Skeletal muscle cell (primary cell): ENCODE results near the gene XPNPEP2.
A peak's percentile ranks its signal among the peaks of the same experiment; 100 is the strongest.

ENCODE experiments used
- DNase-seq: peaks from one replicate; pipeline ENCODE4 v3.0.0-alpha.2; 2010; ENCODE audit warnings: low read depth
- H3K4me3 ChIP-seq: 2 replicates; pipeline ENCODE4 v1.5.1; 2011; ENCODE audit warnings: low read depth, mild to moderate bottlenecking, control low read depth, low read length, moderate library complexity

Gene XPNPEP2, protein sequence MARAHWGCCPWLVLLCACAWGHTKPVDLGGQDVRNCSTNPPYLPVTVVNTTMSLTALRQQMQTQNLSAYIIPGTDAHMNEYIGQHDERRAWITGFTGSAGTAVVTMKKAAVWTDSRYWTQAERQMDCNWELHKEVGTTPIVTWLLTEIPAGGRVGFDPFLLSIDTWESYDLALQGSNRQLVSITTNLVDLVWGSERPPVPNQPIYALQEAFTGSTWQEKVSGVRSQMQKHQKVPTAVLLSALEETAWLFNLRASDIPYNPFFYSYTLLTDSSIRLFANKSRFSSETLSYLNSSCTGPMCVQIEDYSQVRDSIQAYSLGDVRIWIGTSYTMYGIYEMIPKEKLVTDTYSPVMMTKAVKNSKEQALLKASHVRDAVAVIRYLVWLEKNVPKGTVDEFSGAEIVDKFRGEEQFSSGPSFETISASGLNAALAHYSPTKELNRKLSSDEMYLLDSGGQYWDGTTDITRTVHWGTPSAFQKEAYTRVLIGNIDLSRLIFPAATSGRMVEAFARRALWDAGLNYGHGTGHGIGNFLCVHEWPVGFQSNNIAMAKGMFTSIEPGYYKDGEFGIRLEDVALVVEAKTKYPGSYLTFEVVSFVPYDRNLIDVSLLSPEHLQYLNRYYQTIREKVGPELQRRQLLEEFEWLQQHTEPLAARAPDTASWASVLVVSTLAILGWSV

DNA sequence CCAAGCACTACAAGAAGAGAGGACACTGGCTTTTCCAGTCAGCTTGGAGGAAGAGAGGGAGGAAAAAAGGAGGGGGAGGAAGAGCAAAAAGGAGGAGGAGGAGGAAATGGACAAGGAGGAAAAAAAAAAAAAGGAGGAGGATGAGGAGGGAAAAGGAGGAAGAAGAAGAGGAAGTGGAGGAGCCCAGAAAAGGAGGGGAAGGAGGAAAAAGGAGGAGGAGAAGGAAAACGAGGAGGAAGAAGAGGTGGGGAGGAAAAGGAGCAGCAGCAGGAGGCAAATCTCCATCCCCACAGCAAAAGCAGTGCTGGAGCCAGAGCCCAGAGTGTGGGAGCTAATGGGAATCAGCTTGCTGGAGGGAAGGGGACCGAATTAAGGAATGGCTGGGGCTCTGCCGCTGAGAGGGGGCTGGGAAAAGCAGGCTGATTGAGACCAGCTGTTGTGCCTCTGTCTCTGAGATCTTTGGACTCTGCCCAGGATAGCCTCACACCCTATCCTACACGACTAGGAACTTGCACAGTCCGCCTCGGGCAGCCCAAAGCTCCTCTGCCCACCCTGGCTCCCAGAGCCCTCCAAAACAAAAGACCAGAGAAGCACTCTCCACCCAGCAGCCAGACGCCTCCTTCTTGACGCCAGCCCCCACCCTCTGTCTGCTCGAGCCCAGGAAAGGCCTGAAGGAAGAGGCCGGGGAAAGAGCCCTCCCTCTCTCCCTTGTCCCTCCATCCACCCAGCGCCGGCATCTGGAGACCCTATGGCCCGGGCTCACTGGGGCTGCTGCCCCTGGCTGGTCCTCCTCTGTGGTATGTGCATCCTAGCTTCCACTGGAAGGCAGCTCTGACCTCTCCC, at the start of gene XPNPEP2:
XPNPEP2 (plus strand) TSS at position 514 of the 843 bp plus-strand sequence; CDS start at position 749, 235 bp downstream.
- DNase-seq, result no peak
- H3K4me3 ChIP-seq, result no peak within 1 kb of the TSS

DNA sequence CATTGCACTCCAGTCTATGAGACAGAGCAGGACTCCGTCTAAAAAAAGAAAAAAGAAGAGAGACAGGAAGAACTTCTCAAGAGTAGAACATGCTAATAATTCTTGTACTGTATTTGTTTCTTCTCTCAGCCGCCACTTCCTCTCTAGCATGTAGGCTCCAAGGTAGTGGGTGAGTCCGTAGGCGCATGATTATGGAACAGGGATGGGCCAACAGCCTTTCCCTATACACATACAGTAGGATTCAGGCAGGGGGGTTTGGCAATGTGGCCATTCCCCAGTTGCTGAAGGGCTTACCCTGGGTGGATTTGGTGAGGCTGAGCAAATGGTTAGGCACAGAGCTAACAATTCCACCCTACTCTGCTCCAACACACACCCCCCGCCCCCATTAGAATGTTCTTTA, 49.0 kb upstream of the XPNPEP2 start:
- no peak overlapping the region for H3K4me3 ChIP-seq
- DNase-seq, result no peak

DNA sequence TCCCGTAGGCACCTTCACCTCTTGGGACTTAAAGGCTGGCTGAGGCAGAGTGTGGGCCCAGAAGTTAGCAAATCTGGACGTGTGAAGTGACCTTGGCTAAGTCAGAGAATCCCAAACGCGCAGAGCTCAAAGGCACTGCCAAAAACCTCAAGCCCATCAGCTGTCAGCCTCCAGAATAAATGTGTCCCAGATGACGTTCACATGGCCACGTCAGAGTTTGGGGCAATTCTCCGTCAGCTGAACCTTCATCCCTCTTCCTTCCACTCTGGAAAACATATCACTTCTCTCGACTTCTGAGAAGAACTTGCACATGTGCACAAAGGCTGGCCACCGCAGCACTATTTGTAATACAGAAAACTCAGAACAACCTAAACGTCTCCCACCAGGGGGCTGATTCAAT, 48.3 kb upstream of the XPNPEP2 start:
- peak; percentile 89 for DNase-seq
- no peak overlapping the region for H3K4me3 ChIP-seq

DNA sequence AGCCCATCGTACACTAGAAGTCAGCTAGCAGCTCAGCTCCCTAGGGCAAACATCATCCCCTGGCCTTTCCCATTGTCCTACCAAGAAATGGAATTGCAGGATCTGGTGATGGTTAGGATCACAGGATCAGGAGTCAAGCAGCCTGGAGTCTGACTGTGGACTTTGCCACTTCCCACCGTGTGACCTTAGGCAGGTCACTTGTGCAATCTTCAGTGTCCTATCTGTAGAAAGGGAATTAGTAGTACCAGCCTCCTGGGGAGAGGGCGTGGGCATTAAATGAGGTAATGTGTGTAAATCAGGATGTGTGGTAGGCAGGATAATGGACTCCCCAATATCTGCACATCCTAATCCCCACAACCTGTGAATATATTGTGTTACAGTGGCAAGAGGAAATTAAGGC, 45.4 kb upstream of the XPNPEP2 start:
- DNase-seq, result no peak
- H3K4me3 ChIP-seq, result no peak overlapping the region

DNA sequence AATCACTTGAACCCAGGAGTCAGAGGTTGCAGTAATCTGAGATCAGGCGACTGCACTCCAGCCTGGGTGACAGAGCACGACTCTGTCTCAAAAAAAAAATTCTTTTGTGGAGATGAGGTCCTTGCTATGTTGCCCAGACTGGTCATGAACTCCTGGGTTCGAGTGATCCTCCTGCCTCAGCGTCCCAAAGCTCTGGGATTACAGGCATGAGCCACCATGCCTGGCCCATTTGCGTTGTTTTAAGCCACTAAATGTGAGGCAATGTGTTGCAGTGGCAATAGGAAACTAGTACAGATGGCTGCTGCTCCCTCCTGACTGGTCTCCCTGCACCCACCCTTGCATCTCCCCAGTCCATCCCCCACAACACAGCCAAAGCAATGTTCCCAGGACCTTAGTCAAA, 44.0 kb upstream of the XPNPEP2 start:
- DNase-seq, result no peak
- H3K4me3 ChIP-seq, result no peak overlapping the region

DNA sequence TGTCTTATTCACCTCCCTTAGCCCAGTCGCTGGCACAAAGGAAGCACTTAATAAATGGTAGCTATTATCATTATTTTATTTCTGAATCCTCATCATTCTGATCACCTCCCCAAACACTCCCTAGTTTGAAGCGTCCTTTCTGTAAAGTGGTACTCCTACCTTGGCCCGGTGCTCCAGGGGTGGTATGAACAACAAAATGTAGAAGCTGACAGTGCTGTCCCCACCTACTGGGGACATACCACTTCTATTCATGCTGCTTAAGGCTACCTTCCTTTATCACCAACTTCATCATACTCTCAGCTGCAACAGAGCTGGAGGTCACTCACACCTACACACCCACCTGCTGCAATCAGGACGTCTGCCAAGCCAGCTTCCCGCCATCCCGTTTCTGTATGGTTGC, 43.2 kb upstream of the XPNPEP2 start:
- DNase-seq, result no peak
- H3K4me3 ChIP-seq, result no peak overlapping the region

DNA sequence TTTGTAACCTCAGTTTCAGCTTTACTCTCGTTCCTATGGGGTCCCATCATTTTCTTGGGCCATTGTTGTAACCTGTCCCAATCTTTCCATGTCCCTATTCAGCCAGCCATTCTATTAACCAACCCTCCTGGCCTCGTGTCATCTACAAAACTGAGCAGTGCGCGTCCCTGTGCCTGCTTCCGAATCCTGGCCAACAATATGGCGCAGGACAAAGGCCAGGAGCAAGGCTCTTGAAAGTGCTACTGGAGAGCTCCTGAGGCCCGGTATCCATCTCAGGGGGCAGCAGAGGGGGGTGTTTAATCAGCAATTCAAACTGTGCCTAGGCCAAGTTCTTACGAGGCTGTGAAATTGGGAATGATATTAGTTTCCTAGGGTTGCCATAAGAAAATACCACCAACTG, 42.8 kb upstream of the XPNPEP2 start:
- H3K4me3 ChIP-seq, result no peak overlapping the region
- no peak for DNase-seq

DNA sequence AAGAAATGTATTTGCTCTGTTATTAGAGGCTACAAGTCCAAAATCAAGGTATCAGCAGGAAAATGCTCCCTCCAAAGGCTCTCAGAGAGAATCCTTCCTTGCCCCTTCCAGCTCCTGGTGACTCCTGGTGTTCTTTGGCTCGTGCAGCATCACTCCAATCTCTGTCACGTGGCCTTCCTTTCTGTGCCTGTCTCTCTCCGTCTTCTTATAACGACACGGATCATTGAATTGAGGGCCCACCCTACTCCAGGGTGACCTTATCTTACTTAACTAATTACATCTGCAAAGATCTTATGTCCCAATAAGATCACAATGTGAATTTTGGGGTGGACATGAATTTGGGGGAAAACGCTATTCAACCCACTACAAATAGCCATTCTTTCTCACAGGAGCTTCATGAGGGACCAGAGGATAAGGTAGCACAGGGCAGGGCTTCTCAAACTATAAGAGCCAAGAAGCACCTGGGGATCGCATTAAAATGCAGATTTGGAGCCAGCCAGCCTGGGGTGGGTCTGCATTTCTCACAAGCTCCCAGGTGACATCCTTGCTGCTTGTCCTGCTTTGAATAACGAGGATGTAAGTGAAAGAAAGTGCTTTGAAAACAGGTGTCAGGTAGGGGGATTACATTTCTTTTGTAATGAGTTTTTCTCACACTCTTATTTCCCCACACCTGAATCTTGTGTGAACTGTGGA, 42.2 kb upstream of the XPNPEP2 start:
- H3K4me3 ChIP-seq, result no peak overlapping the region
- DNase-seq, result no peak

DNA sequence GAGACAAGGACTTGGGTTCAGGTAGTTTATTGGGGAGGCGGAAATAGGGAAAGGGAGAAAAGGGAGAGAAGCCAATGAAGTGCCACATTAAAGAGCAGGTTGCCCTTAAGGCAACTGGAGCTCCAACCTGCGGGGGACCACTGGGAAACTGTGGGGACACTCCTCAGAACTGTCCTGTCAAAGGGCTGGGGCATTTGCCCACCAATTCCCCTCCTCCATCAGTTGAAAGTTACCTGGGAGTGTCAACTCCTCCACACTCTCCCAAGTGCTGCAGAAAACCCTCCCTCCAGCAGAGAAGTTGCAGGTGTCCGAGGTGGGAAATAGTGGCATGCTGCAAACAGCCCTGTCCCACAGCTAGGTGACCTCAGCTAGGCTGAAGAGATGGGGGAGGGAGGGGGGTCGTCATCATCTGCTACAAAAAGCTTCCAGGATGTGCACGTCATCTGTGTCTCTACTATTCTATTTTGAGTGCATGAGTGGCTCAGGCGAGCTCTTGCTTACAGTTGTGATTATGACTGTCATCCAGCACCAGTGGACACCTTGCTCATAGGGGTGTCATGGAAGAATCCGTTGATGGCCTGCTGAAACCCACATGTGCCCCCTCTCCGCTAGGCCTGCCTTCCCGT, 41.5 kb upstream of the XPNPEP2 start:
- DNase-seq, result no peak
- no peak overlapping the region for H3K4me3 ChIP-seq

DNA sequence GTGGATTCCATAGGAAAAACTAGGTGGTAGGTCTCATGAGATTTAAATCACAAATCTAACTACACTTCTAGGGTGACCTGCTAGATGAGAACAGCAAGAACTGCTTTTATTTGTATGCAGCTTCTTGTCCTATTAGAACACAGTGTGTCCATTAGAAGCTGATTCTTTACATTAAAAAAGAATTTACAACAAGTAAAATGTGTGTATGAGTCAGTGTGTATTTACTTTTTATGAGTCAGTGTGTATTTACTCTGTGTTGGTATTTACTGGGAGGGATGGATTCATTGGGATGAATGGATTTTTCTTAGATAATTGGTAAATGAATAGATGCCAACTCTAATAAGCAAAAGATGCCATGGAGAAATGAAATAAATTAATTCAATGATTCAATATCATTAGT, 40.6 kb upstream of the XPNPEP2 start:
- H3K4me3 ChIP-seq, result no peak overlapping the region
- no peak for DNase-seq

DNA sequence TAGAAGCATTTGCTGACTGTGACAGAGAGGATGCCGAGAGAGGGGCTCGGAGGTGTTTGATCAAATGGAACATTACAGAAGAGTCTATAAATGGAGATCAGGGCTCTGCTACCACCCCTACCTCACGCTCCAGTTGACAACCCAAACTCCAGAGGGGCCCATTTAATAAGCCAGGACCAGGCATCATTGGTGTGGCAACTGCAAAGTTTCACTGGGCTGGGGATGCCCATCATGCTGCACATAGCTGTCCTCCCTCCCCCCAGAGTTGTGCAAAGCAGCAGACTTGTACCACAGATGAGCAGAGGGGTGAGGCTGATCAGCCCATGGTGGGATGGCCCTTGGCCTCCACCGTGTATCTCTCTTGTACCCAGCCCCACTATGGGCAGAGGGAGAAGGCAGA, 38.2 kb upstream of the XPNPEP2 start:
- no peak overlapping the region for H3K4me3 ChIP-seq
- DNase-seq, result no peak

DNA sequence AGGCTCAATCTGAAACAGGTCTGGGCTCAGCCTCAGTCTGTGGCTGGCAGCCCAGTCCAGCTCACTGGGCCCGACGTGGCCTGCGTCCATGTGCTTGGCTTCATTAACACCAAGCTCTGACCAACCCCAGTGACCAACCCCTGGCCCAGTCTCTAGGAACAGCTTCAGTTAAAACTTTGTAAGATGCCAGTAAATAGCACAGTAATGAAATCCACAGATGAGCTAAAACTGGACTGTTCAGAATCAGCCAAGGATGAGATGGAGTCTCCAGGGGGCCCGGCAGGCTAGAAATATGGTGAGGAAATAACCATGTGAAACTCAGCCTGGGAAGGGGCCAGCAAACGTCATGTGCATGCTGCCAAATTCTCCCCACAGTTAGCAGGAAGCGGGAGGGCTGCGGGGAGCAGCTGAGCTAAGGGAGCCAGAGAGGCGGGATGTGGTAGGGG, 37.1 kb upstream of the XPNPEP2 start:
- H3K4me3 ChIP-seq, result no peak overlapping the region
- DNase-seq, result peak; percentile 74

DNA sequence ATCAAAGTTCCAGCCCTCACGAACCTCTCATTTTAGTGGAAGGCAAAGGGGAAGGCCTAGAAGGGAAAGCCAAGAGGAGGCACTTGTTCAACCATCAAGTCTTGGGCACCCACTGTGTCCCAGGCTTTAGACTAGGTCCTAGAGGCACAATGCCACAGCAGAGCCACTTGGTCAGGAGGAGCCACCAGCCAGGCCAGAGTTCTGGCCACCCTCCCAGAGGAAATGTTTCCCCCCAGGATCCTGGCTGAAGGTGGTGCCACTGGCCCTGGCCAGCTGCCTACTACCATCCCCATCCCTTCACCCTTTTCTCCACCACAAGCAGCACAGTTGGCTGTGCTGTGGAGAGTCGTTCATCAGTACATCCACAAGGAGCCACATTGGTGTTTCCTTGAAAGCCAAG, 34.3 kb upstream of the XPNPEP2 start:
- no peak overlapping the region for H3K4me3 ChIP-seq
- no peak for DNase-seq

DNA sequence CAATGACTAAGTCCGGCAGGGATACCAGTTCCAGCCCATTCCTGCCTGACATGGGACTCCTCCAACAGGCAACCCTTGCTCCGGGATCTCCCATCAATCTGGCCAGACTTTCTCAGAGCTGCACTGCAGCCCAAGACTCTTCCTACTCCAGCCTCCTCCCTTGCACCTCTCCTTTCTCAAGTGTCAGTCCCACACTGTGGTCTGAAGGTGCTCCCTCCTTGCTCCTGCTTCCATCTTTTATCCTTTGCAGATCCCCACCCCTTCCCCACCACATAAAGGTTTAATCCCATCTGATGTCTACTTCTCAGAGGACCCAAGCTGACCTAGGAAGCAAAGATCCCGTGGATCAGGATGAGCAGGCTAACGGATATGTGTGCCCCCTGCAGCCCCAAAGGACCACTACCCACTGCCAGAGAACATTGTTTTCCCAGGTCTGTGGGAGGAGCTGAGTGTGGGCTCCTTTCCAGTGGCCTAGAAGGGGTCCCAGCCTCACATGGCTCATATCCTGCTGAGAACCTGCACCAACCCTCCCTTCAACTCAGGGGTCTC, 33.3 kb upstream of the XPNPEP2 start:
- no peak overlapping the region for H3K4me3 ChIP-seq
- DNase-seq, result no peak

DNA sequence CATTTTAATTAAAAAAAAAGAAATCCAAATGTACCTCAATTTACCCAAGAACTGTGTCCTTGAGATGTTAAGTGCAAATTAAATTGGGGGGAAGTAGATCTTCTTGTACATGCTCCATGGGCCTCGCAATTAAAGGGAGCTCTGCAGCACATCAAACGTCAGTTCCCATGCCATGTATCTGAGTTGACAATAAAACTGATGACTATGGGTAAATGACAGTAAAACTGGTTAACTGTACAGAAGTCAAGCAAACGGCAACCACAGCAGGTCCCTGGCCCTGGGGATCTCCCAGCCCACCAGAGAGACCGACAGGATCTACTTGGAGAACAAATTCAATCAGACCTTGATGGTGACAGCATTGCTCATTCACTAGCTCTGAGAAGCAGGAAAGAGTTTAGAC, 32.8 kb upstream of the XPNPEP2 start:
- H3K4me3 ChIP-seq, result no peak overlapping the region
- no peak for DNase-seq

DNA sequence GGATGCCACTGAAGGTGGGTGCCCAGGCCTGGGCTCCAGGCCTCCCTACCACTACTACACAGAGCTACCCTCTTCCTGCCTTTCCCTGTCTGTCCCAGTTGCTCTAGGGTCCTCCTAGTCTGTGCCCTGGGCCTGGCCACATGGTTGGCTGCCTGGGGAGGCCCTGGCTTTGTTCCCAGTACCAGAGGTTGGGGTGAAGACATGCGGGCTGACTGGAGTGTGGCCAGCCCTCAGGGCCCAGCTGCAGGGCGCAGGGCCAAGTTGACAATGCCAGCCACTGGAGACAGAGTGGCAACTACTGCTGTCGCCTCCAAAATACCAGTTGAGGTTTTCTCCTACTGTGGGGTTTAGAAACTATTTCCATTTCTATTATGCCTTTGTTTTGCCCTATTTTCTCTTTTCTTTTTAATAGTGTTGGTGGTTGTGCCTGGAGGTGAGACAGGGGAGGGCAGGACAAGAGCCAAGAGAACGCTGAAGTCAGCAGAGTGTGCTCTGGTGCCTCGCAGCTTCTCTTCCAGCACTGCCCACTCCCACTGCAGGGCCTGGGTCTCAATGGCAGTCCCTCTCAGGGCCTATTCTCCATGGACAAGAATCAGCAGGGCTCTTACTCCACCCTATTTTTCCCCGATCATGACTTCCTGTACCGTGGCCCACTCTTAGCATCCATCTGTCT, 32.2 kb upstream of the XPNPEP2 start:
- H3K4me3 ChIP-seq, result no peak overlapping the region
- no peak for DNase-seq

DNA sequence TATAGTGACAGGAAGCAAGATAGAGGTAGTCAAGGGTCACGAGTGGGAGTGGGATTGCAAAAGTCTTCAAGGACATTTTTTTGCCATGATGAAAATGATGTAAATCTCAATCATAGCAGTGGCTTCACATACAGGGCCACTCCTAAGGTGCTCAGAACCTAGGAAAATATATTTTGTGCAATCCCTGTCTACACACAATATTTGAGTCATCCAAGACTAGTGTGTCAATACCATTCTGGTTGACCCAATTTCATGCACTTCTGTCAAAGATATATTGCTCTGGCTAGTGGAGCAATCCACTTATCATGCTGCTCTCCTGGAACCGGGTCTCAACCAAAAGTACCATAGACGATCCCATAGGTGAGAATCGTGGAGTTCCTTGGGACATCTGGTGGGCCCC, 24.2 kb upstream of the XPNPEP2 start:
- no peak for DNase-seq
- H3K4me3 ChIP-seq, result no peak overlapping the region

DNA sequence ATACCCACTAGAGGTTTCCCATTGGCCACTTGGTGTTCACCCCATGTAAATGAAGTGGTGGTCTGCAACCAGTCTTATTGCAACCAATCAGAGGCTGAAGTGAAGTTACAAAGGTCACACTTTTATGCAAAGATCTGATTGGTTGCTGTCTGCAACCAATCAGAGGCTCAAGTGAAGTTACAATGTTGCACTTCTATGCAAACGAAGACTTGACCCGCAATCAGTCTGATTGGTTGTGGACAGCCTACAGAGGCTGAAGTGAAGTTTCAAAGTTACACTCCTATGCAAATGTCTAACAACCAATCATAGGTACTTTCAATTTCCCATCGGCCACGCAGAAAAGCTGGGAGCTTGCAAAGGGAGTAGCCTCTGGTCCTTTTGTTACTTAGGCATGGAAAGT, 22.3 kb upstream of the XPNPEP2 start:
- no peak for DNase-seq
- H3K4me3 ChIP-seq, result no peak overlapping the region
